NT2/D1 (cell line): ENCODE measurements around the gene ETV4.

Experiments
- SUZ12 ChIP-seq: IDR thresholded peaks from 2 replicates; pipeline ENCODE4 v1.6.1; 2011; ENCODE audit not compliant: insufficient read length, insufficient read depth; ENCODE audit errors: extremely low read depth
- ZNF274 ChIP-seq: IDR thresholded peaks from 2 replicates; pipeline ENCODE4 v1.6.1; 2011; ENCODE audit warnings: mild to moderate bottlenecking, low read depth, low read length

DNA sequence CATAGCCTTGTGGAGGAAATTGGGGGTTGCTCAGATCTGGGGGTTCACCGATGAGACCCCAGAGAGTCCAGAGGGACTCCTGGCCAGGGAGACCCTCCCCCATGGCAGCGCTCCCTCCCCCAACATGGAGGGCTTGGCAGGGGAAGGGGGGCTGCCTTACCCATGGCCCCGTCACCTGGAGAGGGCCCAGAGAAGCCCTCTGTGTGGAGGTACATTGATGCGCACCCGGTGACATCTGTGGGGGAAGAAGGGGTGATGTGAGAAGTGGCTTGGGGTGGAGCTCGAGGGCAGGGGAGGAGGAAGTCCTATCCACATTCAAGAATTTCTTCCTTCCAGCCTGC, 16.2 kb downstream of the ETV4 start:
- TF ChIP-seq ZNF274, result no peak
- TF ChIP-seq SUZ12, result no peak
